HEK293T (cell line): ENCODE data around the gene PDIA6.
"Not testable (repeated sequence)": the region's sequence is repeated elsewhere in the genome, so short reads cannot be mapped to it uniquely, and the experiment has no call there.

Experiments used
- CTCF ChIA-PET: fragments of 350-600 bp; formaldehyde crosslinking; extraction: SDS; loops from one replicate; lab custom pipeline; 2021; ENCODE audit warnings: antibody characterized with exemption, inconsistent platforms; lab: Yijun Ruan, JAX
- POLR2A ChIA-PET: fragments of 350-600 bp; formaldehyde crosslinking; extraction: SDS; loops from one replicate; lab custom pipeline; 2020; ENCODE audit warnings: antibody characterized with exemption, inconsistent platforms; lab: Yijun Ruan, JAX
- DNase-seq: peaks from one replicate; pipeline ENCODE4 v3.0.0; 2012; ENCODE audit warnings: mixed read lengths; ENCODE audit errors: extremely low spot score
- ARNT ChIP-seq: fragments of 450-650 bp; IDR thresholded peaks from 2 replicates; pipeline ENCODE4 v1.6.1; 2017; ENCODE audit warnings: mild to moderate bottlenecking
- BHLHE40 ChIP-seq: fragments of 450-650 bp; IDR thresholded peaks from 2 replicates; pipeline ENCODE4 v1.6.1; 2016; ENCODE audit warnings: mild to moderate bottlenecking, moderate library complexity, borderline replicate concordance
- CTBP1 ChIP-seq: fragments of 450-650 bp; IDR thresholded peaks from 2 replicates; pipeline ENCODE4 v1.6.1; 2016; ENCODE audit warnings: borderline replicate concordance
- ELF4 ChIP-seq: fragments of 450-650 bp; IDR thresholded peaks from 2 replicates; pipeline ENCODE4 v1.6.1; 2017; ENCODE audit warnings: antibody characterized with exemption
- FOXA1 ChIP-seq: fragments of 450-650 bp; IDR thresholded peaks from 2 replicates; pipeline ENCODE4 v1.6.1; 2016; ENCODE audit warnings: mild to moderate bottlenecking
- FOXK2 ChIP-seq: fragments of 450-650 bp; IDR thresholded peaks from 2 replicates; pipeline ENCODE4 v1.6.1; 2016; ENCODE audit warnings: mild to moderate bottlenecking
- FOXM1 ChIP-seq: fragments of 450-650 bp; IDR thresholded peaks from 2 replicates; pipeline ENCODE4 v1.6.1; 2017; ENCODE audit warnings: mild to moderate bottlenecking, borderline replicate concordance
- HDGF ChIP-seq: fragments of 450-650 bp; IDR thresholded peaks from 2 replicates; pipeline ENCODE4 v1.6.1; 2017; ENCODE audit warnings: antibody characterized with exemption, borderline replicate concordance
- L3MBTL2 ChIP-seq: fragments of 450-650 bp; conservative IDR thresholded peaks from 2 replicates; pipeline ENCODE4 v1.6.1; 2016; ENCODE audit warnings: mild to moderate bottlenecking
- LEF1 ChIP-seq: fragments of 450-650 bp; IDR thresholded peaks from 2 replicates; pipeline ENCODE4 v1.6.1; 2017; ENCODE audit warnings: mild to moderate bottlenecking, borderline replicate concordance
- NFRKB ChIP-seq: fragments of 450-650 bp; IDR thresholded peaks from 2 replicates; pipeline ENCODE4 v1.6.1; 2016; ENCODE audit warnings: mild to moderate bottlenecking, moderate library complexity
- SP1 ChIP-seq: fragments of 450-650 bp; IDR thresholded peaks from 2 replicates; pipeline ENCODE4 v1.6.1; 2017
- SUZ12 ChIP-seq: fragments of 450-650 bp; IDR thresholded peaks from 2 replicates; pipeline ENCODE4 v1.6.1; 2016; ENCODE audit warnings: mild to moderate bottlenecking
- TARDBP ChIP-seq: fragments of 450-650 bp; IDR thresholded peaks from 2 replicates; pipeline ENCODE4 v1.6.1; 2016
- ZNF384 ChIP-seq: fragments of 450-650 bp; IDR thresholded peaks from 2 replicates; pipeline ENCODE4 v1.6.1; 2016
- TF ChIP-seq, protein P1 (sequence below): fragments of 450-650 bp; IDR thresholded peaks from 2 replicates; pipeline ENCODE4 v1.6.1; 2016

The PDIA6 gene

DNA sequence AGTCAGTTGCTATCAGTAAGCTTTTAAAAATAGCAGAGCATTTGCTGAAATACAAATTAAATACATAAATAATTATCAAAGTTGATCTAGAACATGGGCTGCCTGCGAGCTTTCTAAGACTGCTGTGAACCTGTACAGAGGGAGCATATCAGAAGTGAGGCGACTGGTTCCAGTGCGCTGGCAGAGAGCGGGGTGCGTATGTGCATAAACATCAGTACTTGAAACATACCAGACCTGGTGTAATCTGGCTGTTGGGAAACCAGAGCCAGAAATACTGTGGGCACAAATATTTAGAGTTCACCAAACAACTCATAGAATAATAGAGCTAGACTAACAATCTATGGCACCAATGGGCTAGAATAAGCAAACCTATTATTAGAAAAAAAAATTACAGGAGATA is 27.3 kb downstream of the PDIA6 start:
- ChIA-PET POLR2A (no interaction called here), CTCF (interaction anchor here (2.1 kb wide), 1 partner anchor 47 kb away, joined by 9 read pairs; no protein-coding TSS in a partner anchor)
- TF ChIP-seq TARDBP (no peak), SUZ12 (no peak)

DNA sequence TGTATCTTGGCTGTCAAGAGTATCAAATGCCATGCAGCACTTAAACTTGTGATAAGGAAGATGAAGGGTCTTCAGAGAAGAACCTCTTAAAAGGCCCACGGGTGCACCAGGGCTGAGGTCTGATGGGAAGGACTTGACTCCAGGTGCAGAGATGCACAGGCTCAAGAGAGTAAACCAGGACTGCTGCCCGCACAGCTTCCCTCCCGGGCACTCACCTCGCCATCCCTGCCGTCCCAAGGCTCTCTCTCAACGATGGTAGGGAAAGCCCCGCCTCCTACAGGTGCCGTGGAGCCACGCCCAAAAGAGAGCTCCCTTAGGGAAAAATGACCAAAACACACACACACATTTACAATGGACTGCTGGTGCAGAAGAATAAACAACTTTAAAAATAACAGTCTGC is 27.9 kb downstream of the PDIA6 start:
- TF ChIP-seq L3MBTL2 = no peak
- TF ChIP-seq, protein P1, sequence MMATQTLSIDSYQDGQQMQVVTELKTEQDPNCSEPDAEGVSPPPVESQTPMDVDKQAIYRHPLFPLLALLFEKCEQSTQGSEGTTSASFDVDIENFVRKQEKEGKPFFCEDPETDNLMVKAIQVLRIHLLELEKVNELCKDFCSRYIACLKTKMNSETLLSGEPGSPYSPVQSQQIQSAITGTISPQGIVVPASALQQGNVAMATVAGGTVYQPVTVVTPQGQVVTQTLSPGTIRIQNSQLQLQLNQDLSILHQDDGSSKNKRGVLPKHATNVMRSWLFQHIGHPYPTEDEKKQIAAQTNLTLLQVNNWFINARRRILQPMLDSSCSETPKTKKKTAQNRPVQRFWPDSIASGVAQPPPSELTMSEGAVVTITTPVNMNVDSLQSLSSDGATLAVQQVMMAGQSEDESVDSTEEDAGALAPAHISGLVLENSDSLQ = no peak
- no peak for TF ChIP-seq ZNF384
- TF ChIP-seq FOXK2 = no peak
- TF ChIP-seq HDGF = no peak
- TF ChIP-seq SP1 = no peak
- no peak for TF ChIP-seq CTBP1
- TF ChIP-seq FOXM1 = no peak
- no peak for TF ChIP-seq LEF1
- no peak for TF ChIP-seq NFRKB
- no peak for TF ChIP-seq FOXA1
- no peak for TF ChIP-seq ARNT
- TF ChIP-seq ELF4 = no peak
- ChIA-PET POLR2A (no interaction called here), CTCF (interaction anchor here (2.1 kb wide), 1 partner anchor 48 kb away, joined by 9 read pairs; no protein-coding TSS in a partner anchor)
- no peak for DNase-seq

More for the DNA sequence above, 27.3 kb downstream of the PDIA6 start:
- no peak for DNase-seq

DNA sequence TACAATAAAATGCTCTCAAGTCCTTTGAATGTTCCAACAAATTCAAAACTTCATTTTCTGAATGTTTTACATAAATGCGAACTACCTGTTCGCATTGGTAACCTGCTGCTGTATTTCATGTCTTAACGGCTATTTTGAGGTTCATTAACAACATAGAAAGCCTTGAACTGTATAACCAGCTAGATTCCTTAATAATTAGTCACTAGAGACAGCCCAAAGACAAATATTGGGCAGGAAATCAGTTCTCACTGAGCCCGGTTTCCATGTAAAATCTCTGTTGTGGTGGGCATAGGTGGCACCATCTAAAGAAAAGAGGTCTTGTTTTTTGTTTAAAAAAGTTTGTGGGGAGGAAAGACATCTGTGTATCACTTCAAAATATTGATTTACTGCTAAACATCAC is 29.2 kb downstream of the PDIA6 start:
- no peak for TF ChIP-seq BHLHE40
- no peak for TF ChIP-seq TARDBP
- TF ChIP-seq FOXA1 = no peak
- TF ChIP-seq, protein P1 = no peak
- TF ChIP-seq LEF1 = no peak
- no peak for TF ChIP-seq L3MBTL2
- TF ChIP-seq FOXM1 = no peak
- no peak for TF ChIP-seq ELF4
- no peak for TF ChIP-seq ARNT
- TF ChIP-seq HDGF = no peak
- no peak for TF ChIP-seq SUZ12
- no peak for TF ChIP-seq ZNF384
- no peak for TF ChIP-seq SP1
- no peak for TF ChIP-seq NFRKB
- TF ChIP-seq FOXK2 = no peak
- no peak for TF ChIP-seq CTBP1
- CTCF ChIA-PET = no interaction called here
- POLR2A ChIA-PET = no interaction called here
- no peak for DNase-seq

DNA sequence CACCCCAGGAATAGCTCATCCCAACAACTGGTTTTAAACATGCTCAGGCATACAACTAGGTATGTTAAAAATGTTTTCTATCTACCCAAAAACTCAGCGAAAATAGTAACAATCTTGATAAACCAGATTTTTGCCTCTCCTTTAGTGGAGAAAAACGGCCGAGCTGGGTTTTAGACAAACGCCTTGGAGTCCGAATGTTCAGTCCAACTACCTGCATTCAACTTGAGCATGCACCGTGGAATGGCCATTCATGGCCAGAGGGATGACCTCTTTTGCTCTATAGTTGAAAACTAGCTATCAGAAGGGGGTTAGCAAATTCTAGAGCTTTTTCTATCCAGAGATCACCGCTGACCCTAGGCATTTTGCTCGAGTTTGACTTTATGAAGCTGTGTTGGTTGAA is 30.8 kb downstream of the PDIA6 start:
- ChIA-PET CTCF (no interaction called here), POLR2A (interaction anchor here (0.5 kb wide), 1 partner anchor 30 kb away, joined by 3 read pairs; no protein-coding TSS in a partner anchor)
- DNase-seq = no peak
- TF ChIP-seq BHLHE40 = no peak
- TF ChIP-seq, protein P1 = no peak
- TF ChIP-seq L3MBTL2 = no peak
- no peak for TF ChIP-seq CTBP1
- no peak for TF ChIP-seq FOXM1
- no peak for TF ChIP-seq FOXA1

DNA sequence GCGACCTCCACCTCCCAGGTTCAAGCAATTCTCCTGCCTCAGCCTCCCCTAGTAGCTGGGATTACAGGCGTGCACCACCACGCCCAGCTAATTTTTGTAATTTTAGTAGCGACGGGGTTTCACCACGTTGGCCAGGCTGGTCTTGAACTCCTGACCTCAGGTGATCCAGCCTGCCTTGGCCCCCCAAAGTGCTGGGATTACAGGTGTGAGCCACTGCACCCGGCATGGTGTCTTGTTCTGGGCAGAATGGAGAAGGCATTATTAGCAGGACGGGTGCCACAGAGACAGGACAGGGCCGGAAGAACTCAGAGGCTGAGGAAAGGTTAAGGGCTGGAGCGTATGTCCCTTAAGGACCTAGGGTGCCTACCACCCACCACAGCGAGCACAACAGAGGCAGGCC is 31.8 kb downstream of the PDIA6 start:
- POLR2A ChIA-PET, DNase-seq, CTCF ChIA-PET: not testable (repeated sequence)

DNA sequence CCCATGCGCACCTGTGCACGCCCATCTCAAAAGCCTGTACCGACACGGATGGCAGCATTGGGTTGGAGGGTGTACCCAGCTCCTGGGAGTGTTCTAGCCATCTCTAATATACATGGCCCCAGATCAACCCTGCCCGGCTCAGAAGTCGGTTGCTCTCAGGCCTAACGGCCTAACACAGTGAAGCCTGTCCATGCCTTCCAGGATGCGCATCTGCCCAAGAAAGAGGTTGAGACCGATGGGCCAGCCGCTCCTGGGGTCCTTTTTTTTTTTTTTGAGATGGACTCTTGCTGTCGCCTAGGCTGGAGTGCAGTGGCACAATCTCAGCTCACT is 32.1 kb downstream of the PDIA6 start:
- CTCF ChIA-PET = no interaction called here
- DNase-seq = no peak
- POLR2A ChIA-PET = no interaction called here
- no peak for TF ChIP-seq ARNT
- no peak for TF ChIP-seq FOXK2
- TF ChIP-seq FOXM1 = no peak
- no peak for TF ChIP-seq ZNF384
- TF ChIP-seq L3MBTL2 = no peak
- no peak for TF ChIP-seq SUZ12

DNA sequence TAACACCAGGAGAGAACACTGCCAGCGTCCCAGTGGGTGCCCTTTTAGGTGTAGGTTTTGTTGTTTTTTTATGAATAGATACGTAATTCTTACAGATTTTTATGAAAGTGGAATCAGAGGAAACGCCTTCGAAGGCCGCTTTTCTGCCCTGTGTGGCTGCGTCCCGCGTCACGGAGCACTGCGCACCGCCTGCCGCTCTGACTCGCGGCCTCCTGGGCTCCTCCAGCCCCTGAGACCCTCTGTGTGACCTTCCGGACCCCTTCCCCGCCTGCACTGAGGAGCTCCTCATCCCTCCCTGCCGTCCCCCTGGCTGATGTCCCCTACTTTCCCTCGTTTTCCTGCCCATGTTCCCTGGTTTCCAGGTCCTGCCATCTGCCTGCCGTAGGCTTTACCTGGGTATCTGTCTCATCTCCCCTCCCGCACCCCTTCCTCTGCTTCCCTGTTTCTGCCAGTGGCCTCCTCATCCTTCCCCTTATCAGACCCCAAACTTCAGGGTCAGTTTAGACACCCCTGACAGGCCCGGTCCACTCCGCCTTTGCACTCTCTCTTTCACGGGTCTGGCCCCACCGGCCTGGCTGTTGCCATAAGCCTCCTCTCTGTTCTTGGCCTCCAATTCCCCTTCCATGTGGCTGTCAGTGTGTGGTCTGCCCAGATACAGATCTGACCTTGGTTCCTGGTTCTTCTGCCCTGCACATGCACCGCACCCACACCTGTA is 32.7 kb downstream of the PDIA6 start:
- CTCF ChIA-PET = no interaction called here
- TF ChIP-seq SUZ12 (no peak), CTBP1 (no peak)
- no peak for DNase-seq
- POLR2A ChIA-PET = no interaction called here
